G401 (cell line): ENCODE data around the gene CASKIN2. TPM values are rescaled to one million over a fixed set of nuclear protein-coding genes. Genes with fewer than 3 reads are reported as not detected.
A peak's percentile ranks its signal among the peaks of the same experiment; 100 is the strongest.

Experiments used
- DNase-seq: peaks from one replicate; pipeline ENCODE4 v3.0.0-alpha.2; 2015; ENCODE audit warnings: low spot score
- in situ Hi-C: cut with HindIII; loops from 2 replicates; pipeline ENCODE4 v1.10.0; 2016; ENCODE audit warnings: low sequenced_read_pairs, mixed read lengths
- total RNA-seq: library from RNA; depleted of rRNA; stranded (reverse); fragments of >200 nt; shearing (Covaris generic); gene quantifications from 2 replicates; pipeline ENCODE4 v1.2.3, GENCODE V29; 2014

Gene CASKIN2
- total RNA-seq, 1 experiment from 2014 or later = 11.8 TPM

- in situ Hi-C loops = no loop called here
- DNase-seq = no peak
Measured at GRCh38 chr17:75507733-75508719, 7.3 kb downstream of the CASKIN2 start.

GRCh38 chr17:75506888-75507287 lies 8.4 kb downstream of the CASKIN2 start:
- in situ Hi-C loops = no loop called here
- no peak for DNase-seq

GRCh38 chr17:75506134-75506533 lies 9.2 kb downstream of the CASKIN2 start:
- in situ Hi-C loops = no loop called here

GRCh38 chr17:75505640-75506039 lies 9.7 kb downstream of the CASKIN2 start:
- DNase-seq = no peak
- in situ Hi-C loops = no loop called here

More at GRCh38 chr17:75506134-75506533, 9.2 kb downstream of the CASKIN2 start:
- DNase-seq = no peak

- in situ Hi-C loops = no loop called here
- no peak for DNase-seq
Measured at GRCh38 chr17:75505152-75505409, 10.3 kb downstream of the CASKIN2 start.

GRCh38 chr17:75504347-75505151 lies 10.8 kb downstream of the CASKIN2 start:
- no peak for DNase-seq
- in situ Hi-C loops = no loop called here

GRCh38 chr17:75503976-75504346 lies 11.4 kb downstream of the CASKIN2 start:
- in situ Hi-C loops = no loop called here
- DNase-seq = no peak

- no peak for DNase-seq
- in situ Hi-C loops = no loop called here
Measured at GRCh38 chr17:75503337-75503950, 11.9 kb downstream of the CASKIN2 start.

- no peak for DNase-seq
- in situ Hi-C loops = no loop called here
Measured at GRCh38 chr17:75502721-75503329, 12.5 kb downstream of the CASKIN2 start.

- in situ Hi-C loops = no loop called here
- DNase-seq = no peak
Measured at GRCh38 chr17:75502072-75502720, 13.1 kb downstream of the CASKIN2 start.

- DNase-seq = peak; percentile 57
- in situ Hi-C loops = no loop called here
Measured at GRCh38 chr17:75501378-75502071, 13.8 kb downstream of the CASKIN2 start.

GRCh38 chr17:75500419-75501216 lies 14.7 kb downstream of the CASKIN2 start:
- in situ Hi-C loops = no loop called here
- DNase-seq = no peak

GRCh38 chr17:75499313-75500022 lies 15.9 kb downstream of the CASKIN2 start:
- in situ Hi-C loops = no loop called here
- no peak for DNase-seq

GRCh38 chr17:75498726-75499213 lies 16.6 kb downstream of the CASKIN2 start:
- no peak for DNase-seq
- in situ Hi-C loops = no loop called here

- in situ Hi-C loops = no loop called here
Measured at GRCh38 chr17:75498039-75498725, 17.2 kb downstream of the CASKIN2 start.

GRCh38 chr17:75496005-75496404 lies 19.3 kb downstream of the CASKIN2 start:
- no peak for DNase-seq

More at GRCh38 chr17:75498039-75498725, 17.2 kb downstream of the CASKIN2 start:
- DNase-seq = no peak

More at GRCh38 chr17:75496005-75496404, 19.3 kb downstream of the CASKIN2 start:
- in situ Hi-C loops = no loop called here
